SHP77 (cell line): ENCODE results near the gene GOLGB1.
"Not testable (repeated sequence)": the region's sequence is repeated elsewhere in the genome, so short reads cannot be mapped to it uniquely, and the experiment has no call there.

Source experiments
- DNase-seq, 2 experiments: peaks; one replicate each; lab custom pipeline; 2025; lab: John Stamatoyannopoulos, UW

Gene GOLGB1, protein sequence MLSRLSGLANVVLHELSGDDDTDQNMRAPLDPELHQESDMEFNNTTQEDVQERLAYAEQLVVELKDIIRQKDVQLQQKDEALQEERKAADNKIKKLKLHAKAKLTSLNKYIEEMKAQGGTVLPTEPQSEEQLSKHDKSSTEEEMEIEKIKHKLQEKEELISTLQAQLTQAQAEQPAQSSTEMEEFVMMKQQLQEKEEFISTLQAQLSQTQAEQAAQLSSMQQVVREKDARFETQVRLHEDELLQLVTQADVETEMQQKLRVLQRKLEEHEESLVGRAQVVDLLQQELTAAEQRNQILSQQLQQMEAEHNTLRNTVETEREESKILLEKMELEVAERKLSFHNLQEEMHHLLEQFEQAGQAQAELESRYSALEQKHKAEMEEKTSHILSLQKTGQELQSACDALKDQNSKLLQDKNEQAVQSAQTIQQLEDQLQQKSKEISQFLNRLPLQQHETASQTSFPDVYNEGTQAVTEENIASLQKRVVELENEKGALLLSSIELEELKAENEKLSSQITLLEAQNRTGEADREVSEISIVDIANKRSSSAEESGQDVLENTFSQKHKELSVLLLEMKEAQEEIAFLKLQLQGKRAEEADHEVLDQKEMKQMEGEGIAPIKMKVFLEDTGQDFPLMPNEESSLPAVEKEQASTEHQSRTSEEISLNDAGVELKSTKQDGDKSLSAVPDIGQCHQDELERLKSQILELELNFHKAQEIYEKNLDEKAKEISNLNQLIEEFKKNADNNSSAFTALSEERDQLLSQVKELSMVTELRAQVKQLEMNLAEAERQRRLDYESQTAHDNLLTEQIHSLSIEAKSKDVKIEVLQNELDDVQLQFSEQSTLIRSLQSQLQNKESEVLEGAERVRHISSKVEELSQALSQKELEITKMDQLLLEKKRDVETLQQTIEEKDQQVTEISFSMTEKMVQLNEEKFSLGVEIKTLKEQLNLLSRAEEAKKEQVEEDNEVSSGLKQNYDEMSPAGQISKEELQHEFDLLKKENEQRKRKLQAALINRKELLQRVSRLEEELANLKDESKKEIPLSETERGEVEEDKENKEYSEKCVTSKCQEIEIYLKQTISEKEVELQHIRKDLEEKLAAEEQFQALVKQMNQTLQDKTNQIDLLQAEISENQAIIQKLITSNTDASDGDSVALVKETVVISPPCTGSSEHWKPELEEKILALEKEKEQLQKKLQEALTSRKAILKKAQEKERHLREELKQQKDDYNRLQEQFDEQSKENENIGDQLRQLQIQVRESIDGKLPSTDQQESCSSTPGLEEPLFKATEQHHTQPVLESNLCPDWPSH (N-terminal part only)

DNA sequence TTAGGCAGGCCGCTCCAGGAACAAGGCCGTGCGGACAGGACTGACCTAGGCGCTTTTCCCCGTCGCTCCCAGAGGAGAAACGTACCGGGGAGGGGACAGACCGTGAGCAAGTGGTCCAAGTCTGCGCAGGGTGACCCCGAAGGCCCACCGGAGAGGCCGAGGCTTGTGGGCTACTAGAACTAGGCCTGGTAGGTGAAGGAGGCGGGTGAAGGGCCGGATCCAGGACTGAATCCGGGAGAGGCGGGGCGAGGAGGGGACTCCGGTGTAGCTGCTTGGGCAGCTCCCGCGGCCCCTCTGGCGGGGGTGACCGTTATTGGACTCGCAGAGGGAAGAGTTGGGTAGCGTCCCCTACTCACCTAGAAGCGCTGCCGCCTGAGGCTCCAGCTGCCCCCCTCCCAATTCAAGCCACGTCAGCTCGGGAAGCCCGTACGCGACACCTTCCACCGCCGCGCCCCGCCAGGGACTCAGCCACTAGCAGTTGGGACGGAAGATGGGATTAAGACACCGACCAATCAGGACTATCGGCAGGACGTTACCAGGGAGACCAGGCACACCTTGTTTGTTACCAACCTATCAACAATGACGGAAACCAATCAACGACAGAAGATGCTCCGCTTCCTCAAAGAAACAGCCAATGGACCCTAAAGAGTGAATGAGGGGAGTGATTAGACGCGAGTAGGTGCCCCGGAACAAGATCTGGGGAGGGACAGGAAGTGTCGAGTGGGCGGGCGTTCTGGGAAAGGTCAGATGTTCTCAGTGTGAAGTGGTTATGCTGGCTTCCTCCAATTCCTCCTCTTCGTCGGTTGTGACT lies at the start of gene GOLGB1:
TSS of gene GOLGB1 (minus strand) at position 466 of the 811 bp plus-strand sequence. CDS start 18,770 bp downstream, outside the sequence.
- peak; percentile 99 for DNase-seq

DNA sequence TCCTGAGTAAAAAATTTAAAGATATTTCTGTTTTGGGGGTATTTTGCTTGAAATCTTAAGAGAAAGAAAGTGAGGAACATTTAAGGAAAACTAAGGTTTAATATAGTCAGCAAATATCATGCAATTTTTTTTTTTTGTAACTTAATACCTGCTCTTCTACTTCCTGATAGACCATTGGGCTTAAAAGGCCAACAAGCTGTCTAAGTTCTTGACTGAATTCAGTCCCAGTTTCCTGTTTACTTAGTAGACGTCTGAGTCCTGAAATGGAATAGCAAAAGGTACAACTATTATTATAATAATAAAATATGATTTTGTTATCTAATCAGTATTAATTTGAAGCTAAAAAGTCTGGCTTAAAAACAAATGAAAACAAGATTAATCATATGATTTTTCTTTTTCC lies 47.4 kb upstream of the GOLGB1 start:
- DNase-seq = no peak

DNA sequence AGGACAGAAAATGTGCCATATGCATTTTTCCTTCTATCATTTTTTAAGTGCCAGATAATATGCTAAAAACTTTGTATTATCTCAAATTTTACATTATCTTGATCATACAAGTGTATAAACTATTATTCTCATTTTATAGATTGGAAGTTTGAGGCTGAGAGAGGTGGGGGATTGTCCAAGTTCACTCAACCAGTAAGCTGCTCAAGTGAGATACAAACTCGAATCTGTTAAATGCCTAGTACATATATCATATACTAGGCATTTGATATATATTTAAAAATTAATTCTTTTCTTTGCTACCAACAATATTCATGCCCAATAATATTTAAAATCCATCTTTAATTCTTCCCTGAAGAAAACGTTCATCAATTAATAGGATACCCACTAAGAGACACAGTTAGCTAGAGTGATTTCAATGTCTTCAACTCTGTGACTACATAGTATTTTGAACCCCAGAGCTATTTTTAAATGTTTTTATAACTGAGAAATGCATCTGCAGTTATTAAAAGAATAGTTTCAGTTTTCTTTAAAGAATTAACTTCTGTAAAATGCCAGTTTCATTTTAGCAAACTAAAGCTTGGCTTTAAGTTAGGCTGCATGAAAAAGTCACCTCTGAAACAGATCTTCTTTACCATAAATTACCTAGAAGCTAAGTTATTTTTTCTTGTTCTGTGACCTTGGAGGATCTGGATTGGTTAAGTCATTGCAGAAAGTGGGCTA lies 44.9 kb upstream of the GOLGB1 start:
- no peak for DNase-seq

GRCh38 chr3:121793078-121793477 lies 43.5 kb upstream of the GOLGB1 start:
- no peak for DNase-seq

- no peak for DNase-seq
These were observed 36.9 kb upstream of the GOLGB1 start for GRCh38 chr3:121786485-121786884.

GRCh38 chr3:121782784-121783183 lies 33.2 kb upstream of the GOLGB1 start:
- not testable (repeated sequence) for DNase-seq

GRCh38 chr3:121781611-121782010 lies 32.1 kb upstream of the GOLGB1 start:
- DNase-seq = no peak

DNA sequence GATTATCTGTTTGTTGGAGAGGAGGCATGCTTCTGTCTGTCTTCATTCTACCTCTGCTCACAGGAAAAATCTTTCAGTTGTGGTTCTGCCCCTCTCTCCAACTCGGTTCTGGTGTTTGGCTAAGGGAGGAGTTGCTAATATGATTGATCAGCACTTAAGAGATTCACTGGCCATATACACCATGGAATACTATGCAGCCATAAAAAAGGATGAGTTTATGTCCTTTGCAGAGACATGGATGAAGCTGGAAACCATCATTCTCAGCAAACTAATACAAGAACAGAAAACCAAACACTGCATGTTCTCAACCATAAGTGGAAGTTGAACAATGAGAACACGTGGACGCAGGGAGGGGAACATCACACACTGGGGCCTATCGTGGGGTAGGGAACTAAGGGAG lies 25.6 kb upstream of the GOLGB1 start:
- DNase-seq = not testable (repeated sequence)

DNA sequence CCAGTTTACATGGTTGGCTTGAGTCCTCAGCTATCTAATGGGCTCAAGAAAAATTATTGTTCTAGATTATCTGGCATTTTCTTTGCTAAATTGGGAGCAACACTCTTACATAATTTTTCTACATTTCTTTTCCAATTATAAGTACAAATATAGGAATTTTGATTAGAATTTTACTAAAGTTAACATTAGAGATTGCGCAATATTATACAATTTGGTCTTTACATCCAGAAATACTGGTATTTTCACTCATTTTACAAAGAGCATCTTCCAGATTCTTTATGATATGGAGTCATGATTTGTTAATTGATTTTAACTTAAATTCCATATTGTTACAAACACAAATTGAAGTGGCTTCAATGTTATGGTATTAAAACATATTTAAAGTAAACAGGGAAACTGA lies 19.7 kb upstream of the GOLGB1 start:
- DNase-seq = no peak

GRCh38 chr3:121768452-121768851 lies 18.9 kb upstream of the GOLGB1 start:
- DNase-seq = no peak

DNA sequence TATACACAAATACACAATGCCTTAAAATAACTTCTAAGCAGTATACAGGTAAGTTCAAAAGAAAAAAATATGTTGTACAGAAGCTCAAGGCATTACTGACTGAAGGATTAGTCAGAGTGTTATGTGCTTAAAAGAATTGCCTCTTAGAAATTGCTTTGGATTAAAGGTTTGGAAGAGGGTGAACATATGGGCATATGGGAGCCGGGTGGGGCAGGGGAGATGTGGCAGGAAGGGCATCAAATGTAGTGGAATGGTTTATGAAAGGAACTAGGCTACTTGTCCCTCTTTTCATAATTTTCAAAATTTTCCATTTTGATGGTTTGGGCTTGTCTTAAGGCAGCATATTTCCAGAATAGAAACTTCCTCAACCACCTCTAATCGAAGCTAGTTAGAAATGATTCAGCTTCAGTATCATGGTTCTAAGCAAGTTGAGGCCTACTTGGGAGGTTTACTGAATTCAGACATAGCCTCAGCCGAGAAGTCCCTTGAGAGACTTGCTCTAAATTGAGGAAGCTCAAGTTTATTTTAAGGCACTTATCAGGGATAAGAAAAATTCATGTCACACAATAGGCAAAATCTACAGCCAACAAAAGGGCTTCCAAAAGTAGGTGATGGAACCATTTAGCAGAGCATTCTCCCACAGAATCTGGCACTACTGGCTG lies 10.1 kb upstream of the GOLGB1 start:
- DNase-seq = no peak

- no peak for DNase-seq
These were observed 9.3 kb upstream of the GOLGB1 start for GRCh38 chr3:121758727-121759450.

DNA sequence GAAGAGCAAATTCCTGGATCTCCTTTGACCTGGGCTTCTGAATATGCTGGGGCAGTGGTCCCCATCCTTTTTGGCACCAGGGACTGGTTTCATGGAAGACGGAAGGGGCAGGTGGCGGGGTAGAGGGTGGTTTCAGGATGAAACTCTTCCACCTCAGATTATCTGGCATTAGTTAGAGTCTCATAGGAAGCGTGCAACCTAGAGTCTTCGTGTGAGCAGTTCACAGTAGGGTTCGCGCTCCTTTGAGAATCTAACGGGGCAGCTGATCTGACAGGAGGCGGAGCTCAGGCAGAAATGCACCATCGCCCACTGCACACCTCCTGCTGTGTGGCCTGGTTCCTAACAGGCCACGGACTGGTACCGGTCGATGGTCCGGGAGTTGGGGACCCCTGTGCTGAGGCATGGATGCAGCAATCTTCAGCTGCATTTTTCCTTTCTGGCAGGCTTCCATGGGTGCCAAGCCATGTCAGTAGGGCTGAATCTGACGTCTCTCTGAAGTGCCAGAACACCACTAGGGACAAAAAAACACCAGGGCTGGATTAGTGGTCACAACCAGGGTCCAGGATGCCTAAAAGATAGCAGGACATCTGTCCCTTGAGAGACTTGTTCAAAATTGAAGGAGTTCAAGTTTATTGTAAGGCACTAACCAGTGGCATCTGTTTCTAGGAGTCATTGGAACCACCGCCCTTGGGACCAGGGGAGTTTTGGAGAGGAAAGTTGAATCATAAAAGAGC lies 8.4 kb upstream of the GOLGB1 start:
- DNase-seq = no peak

GRCh38 chr3:121757087-121757811 lies 7.7 kb upstream of the GOLGB1 start:
- no peak for DNase-seq

DNA sequence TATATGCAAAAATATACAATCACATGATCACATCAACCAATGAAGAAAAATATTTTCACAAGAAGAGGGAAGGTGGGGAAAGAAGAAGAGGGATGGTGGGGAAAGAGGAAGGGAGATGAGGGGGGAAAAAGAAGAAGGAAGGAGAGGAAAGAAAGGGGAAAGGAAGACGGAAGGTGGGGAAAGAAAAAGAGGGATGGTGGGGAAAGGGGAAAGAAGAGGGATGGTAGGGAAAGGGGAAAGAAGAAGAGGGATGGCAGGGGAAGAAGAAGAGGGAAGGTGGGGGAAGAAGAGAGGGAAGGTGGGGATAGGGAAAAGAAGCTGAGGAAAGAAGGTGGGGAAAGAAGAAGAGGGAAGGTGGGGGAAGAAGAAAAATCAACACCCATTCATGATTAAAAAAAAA lies 3.2 kb upstream of the GOLGB1 start:
- DNase-seq = no peak

- DNase-seq = no peak
These were observed 2.7 kb upstream of the GOLGB1 start for GRCh38 chr3:121752261-121752660.

DNA sequence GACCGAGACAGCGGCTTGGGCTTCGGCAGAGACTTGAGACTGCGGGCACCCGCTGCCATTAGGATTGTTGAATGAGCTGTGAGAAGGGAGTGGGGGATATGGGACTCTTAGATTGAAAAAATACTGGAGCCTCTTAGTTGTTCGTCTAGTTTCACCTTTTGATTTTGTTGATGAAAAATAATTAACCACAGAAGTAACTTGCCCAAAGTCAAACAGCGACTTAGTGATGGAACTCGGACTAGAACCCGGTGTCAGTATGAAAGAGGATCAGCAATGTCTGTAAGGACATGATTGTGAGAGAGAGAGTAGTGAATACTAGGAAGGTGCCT lies 510 bp upstream of the GOLGB1 start:
- DNase-seq = no peak

GRCh38 chr3:121748680-121749275 lies 763 bp downstream of the GOLGB1 start:
- DNase-seq = peak in 1 of 2 experiments; percentile 28
